Sigmoid colon (tissue), 7 donors: ENCODE data around the gene IRF7. TPM values are rescaled to one million over a fixed set of nuclear protein-coding genes. Genes with fewer than 3 reads are reported as not detected.

Source experiments
- DNase-seq: peaks from one replicate; pipeline ENCODE4 v3.0.0-alpha.2; 2019
- H3K27ac ChIP-seq, 4 donors: fragments of 200-600 bp; sonication (generic); one replicate each; pipeline ENCODE4 v1.5.1; 2016 to 2019; ENCODE audit warnings: mild to moderate bottlenecking in 1 of 4
- H3K27me3 ChIP-seq, 3 donors: fragments of 200-600 bp; sonication (generic); one replicate each; pipeline ENCODE4 v1.5.1; 2019; ENCODE audit warnings: mild to moderate bottlenecking in 1 of 3
- H3K36me3 ChIP-seq, 4 donors: fragments of 200-600 bp; sonication (generic); one replicate each; pipeline ENCODE4 v1.5.1; 2016 to 2019
- H3K4me1 ChIP-seq, 4 donors: fragments of 200-600 bp; sonication (generic); one replicate each; pipeline ENCODE4 v1.5.1; 2017 to 2019
- H3K4me3 ChIP-seq, 4 donors: fragments of 200-600 bp; sonication (generic); one replicate each; pipeline ENCODE4 v1.5.1; 2017 to 2019; ENCODE audit warnings: mild to moderate bottlenecking in 2 of 4, moderate library complexity in 1 of 4
- H3K9me3 ChIP-seq, 4 donors: fragments of 200-600 bp in 3 of 4; sonication (generic) in 3 of 4; one replicate each; pipeline versions ENCODE4 v1.5.1 to v1.6.1; 2013 to 2019
- EP300 ChIP-seq, 4 donors: sonication (generic); formaldehyde crosslinking; IDR thresholded peaks; one replicate each; pipeline ENCODE4 v1.6.1; 2017; ENCODE audit warnings: antibody characterized with exemption in 4 of 4
- POLR2A ChIP-seq, 2 donors: fragments of 450-650 bp; IDR thresholded peaks; one replicate each; pipeline ENCODE4 v1.6.1; 2016; ENCODE audit warnings: antibody characterized with exemption in 2 of 2, mild to moderate bottlenecking in 2 of 2, moderate library complexity in 2 of 2
- POLR2AphosphoS5 ChIP-seq, 4 donors: sonication (generic); formaldehyde crosslinking; IDR thresholded peaks; one replicate each; pipeline ENCODE4 v1.6.1; 2017; ENCODE audit warnings: antibody characterized with exemption in 4 of 4
- whole genome bisulfite sequencing, 2 donors: extraction: QIAGEN DNeasy Blood & Tissue Kit; methylation state at CpG; one replicate each; pipeline ENCODE4 v1.1.7; 2013; 5-methylcytosine and 5-hydroxymethylcytosine counted together
- intact Hi-C: fragments of 100-400 bp; cut with DNase I; formaldehyde crosslinking; loops from one replicate; pipeline ENCODE4 v1.15.1; 2023
- polyA plus RNA-seq, 3 donors: library from polyadenylated mRNA; stranded (reverse); fragments of 200-250 nt; gene quantifications; one replicate each; pipeline ENCODE4 v1.2.3, GENCODE V29; 2013
- total RNA-seq, 4 donors: library from RNA; depleted of rRNA; stranded (reverse); fragments of >200 nt; gene quantifications; one replicate each; pipeline ENCODE4 v1.1.0, GENCODE V29; 2016
- TF ChIP-seq, protein P1 (sequence below), 4 experiments: fragments of 450-650 bp in 3 of 4; fragments of 200-600 bp in 1 of 4; IDR thresholded peaks; one replicate each; pipeline ENCODE4 v1.5.1; 2016 to 2019; ENCODE audit warnings: antibody characterized with exemption in 4 of 4, mild to moderate bottlenecking in 3 of 4, moderate library complexity in 2 of 4
- donor health status: healthy with polysubstance abuse.
- donor health status: Bipolar disorder and iron deficiency.
- donor health status: healthy.

IRF7 gene
- total and polyA plus RNA-seq, 7 donors = 8.6 to 73.9 (median 16.1) TPM

DNA sequence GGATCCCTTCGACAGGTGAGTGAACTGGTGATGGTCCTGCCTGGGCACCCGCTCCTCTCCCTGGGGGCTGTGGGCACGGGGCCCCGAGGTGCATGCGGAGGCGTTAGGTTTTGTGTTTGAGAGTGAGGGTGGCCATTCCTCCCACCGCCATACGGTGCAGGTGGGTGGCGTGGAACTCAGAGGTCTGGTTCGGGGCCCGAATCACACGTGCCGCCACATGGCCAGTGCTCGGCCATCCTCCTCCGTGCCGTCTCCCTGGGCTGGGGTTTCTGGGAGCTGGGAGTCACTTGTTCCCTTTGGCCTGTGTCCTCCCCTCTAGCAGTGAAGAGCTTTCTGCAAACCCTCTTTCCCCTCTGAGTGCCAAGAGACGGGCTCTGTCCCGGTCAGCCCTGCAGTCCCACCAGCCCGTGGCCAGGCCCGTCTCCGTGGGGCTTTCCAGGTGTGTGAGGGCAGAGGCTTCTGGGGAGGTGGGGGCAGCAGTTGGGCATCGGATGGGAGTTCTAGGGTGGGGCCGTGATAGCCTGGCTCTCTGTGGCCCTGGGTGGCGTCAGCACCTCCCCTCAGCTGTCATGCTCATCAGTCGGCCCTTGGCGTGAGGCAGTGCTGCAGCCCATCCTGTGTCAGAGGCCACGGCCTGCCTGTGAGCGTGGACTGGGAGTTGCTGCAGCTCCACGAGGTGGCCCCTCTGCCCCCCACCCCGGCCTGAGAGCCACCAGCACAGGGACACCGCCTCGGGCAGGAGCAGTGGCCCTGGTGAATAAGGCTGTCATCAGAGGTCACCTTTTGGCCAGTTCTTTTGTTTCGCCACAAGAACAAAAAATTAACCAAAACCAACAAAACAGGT, 10.2 kb downstream of the IRF7 start:
- peak overlapping the region; percentile 55 to 77 (median 64) for H3K27ac ChIP-seq
- peaks cover 0 to 6% (median 2%) of the 10 kb centered on the region in 4 donors for H3K4me1 ChIP-seq
- no peaks in the 10 kb centered on the region for H3K9me3 ChIP-seq
- intact Hi-C loops = no loop called here
- no peak for TF ChIP-seq POLR2AphosphoS5 (IDR thresholded peaks at IDR 0.05)
- WGBS, 2 donors = 96% methylated on average over 33 of the region's 33 CpGs
- no peak overlapping the region for H3K4me3 ChIP-seq
- DNase-seq = no peak
- no peaks in the 10 kb centered on the region for H3K27me3 ChIP-seq
- H3K36me3 ChIP-seq = peaks cover 35 to 100% (median 89%) of the 10 kb centered on the region in 4 donors

DNA sequence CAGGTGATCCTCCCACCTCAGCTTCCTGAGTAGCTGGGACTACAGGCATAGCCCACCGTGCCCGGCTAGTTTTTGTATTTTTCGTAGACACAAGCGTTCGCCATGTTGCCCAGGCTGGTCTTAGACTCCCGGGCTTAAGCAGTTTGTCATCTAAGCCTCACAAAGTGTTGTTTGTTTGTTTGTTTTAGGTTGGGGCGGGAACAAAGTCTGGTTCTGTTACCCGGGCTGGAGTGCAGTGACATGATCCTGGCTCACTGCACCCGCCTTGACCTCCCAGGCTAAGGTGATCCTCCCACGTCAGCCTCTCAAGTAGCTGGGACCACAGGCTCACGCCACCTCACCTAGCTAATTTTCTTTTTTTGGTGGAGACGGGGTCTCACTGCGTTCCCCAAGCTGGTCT, 12.6 kb downstream of the IRF7 start:
- Histone ChIP-seq H3K27ac (no peak overlapping the region), H3K27me3 (no peaks in the 10 kb centered on the region), H3K4me1 (peaks cover 0 to 6% (median 2%) of the 10 kb centered on the region in 4 donors), H3K9me3 (no peaks in the 10 kb centered on the region), H3K36me3 (peaks cover 27 to 99% (median 84%) of the 10 kb centered on the region in 4 donors), H3K4me3 (no peak overlapping the region)
- no peak for DNase-seq
- intact Hi-C loops = no loop called here
- TF ChIP-seq, protein P1, sequence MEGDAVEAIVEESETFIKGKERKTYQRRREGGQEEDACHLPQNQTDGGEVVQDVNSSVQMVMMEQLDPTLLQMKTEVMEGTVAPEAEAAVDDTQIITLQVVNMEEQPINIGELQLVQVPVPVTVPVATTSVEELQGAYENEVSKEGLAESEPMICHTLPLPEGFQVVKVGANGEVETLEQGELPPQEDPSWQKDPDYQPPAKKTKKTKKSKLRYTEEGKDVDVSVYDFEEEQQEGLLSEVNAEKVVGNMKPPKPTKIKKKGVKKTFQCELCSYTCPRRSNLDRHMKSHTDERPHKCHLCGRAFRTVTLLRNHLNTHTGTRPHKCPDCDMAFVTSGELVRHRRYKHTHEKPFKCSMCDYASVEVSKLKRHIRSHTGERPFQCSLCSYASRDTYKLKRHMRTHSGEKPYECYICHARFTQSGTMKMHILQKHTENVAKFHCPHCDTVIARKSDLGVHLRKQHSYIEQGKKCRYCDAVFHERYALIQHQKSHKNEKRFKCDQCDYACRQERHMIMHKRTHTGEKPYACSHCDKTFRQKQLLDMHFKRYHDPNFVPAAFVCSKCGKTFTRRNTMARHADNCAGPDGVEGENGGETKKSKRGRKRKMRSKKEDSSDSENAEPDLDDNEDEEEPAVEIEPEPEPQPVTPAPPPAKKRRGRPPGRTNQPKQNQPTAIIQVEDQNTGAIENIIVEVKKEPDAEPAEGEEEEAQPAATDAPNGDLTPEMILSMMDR (IDR thresholded peaks at IDR 0.05) = no peak
- TF ChIP-seq EP300 (IDR thresholded peaks at IDR 0.05) (no peak), POLR2A (IDR thresholded peaks at IDR 0.05) (no peak), POLR2AphosphoS5 (IDR thresholded peaks at IDR 0.05) (no peak)
- WGBS, 2 donors = 89 to 93% methylated on average over 13 of the region's 13 CpGs

DNA sequence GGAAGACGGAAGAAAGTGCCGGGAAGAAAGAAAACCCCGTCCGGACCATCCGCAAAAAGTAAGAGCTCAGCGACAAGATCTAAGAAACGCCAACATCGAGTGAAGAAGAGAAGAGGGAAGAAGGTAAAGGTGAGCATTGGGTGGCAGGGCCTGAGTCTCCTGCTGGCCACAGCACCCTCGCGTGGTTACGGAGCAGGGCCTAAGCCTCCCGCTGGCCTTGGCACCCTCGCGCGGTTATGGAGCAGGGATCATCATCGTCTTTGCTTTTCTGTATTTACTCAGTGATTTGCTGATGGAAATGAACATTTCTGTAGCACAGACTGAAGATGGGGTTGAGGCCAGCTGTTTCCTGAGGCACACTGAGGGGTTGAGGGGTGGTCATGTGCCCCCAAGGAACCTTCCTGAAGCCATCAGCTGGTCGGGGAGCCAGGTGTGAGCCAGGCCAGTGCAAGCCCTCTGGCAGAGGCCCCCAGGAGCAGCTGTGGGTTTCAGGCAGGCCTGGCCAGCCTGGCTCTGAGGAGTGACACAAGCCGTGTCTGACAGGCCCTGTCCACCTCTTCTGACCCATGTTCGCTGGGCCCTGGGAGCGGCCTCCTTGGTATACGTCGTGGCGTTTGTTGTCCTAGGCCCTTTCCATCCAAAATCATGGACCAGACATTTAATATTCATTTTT, 14.0 kb downstream of the IRF7 start:
- WGBS, 2 donors = 94 to 95% methylated on average over 23 of the region's 23 CpGs
- intact Hi-C loops = no loop called here
- Histone ChIP-seq H3K27ac (no peak overlapping the region), H3K27me3 (no peaks in the 10 kb centered on the region), H3K9me3 (no peaks in the 10 kb centered on the region), H3K4me1 (peaks cover 0 to 6% (median 2%) of the 10 kb centered on the region in 4 donors), H3K36me3 (peaks cover 19 to 99% (median 84%) of the 10 kb centered on the region in 4 donors), H3K4me3 (no peak overlapping the region)
- TF ChIP-seq EP300 (IDR thresholded peaks at IDR 0.05) = no peak
- TF ChIP-seq, protein P1 (IDR thresholded peaks at IDR 0.05) = no peak
- no peak for TF ChIP-seq POLR2A (IDR thresholded peaks at IDR 0.05)
- TF ChIP-seq POLR2AphosphoS5 (IDR thresholded peaks at IDR 0.05) = no peak
- DNase-seq = no peak

DNA sequence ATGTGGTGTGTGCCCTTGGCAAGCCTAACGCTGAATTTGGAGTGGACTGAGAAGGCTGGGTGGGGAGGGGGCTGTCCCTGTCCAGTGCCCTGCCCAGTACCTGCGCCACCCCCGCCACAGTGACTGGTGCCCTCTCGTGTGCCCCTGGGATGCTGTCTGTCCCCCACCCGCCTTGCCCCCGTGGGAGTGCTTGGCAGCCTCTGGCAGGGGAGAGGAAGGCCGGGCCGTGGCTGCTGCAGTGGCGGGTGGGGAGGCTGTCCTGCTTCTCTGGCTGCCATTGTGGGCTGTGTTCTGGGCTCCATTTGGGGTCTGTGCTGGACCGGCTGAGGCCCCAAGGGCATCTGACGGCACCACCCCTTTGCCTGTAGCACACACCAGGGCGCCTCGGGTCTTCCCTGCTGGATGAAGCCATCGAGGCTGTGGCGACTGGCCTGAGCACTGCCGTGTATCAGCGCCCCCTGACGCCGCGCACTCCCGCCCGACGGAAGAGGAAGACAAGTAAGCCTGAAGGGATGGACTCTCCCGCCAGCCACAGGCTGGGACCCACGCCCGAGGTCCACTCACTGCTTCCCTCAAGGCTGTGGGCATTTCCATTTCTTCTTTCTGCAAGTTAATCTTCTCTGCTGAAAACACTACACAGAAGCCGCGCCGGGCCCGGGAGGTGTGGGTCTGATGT, 17.6 kb downstream of the IRF7 start:
- H3K36me3 ChIP-seq = peaks cover 32 to 99% (median 80%) of the 10 kb centered on the region in 4 donors
- no peak overlapping the region for H3K4me3 ChIP-seq
- DNase-seq = no peak
- H3K4me1 ChIP-seq = no peaks in the 10 kb centered on the region
- no peak overlapping the region for H3K27ac ChIP-seq
- 91 to 96% methylated on average over 30 of the region's 30 CpGs for WGBS, 2 donors
- intact Hi-C loops = no loop called here
- H3K9me3 ChIP-seq = no peaks in the 10 kb centered on the region
- H3K27me3 ChIP-seq = no peaks in the 10 kb centered on the region
- TF ChIP-seq POLR2A (IDR thresholded peaks at IDR 0.05) = no peak
- TF ChIP-seq, protein P1 (IDR thresholded peaks at IDR 0.05) = no peak
- no peak for TF ChIP-seq EP300 (IDR thresholded peaks at IDR 0.05)
- no peak for TF ChIP-seq POLR2AphosphoS5 (IDR thresholded peaks at IDR 0.05)
